Spleen (tissue), 11 donors: ENCODE data around the gene NME9. TPM values are rescaled to one million over a fixed set of nuclear protein-coding genes. Genes with fewer than 3 reads are reported as not detected.

Experiments used
- DNase-seq: peaks from one replicate; pipeline ENCODE4 v3.0.0-alpha.2; 2020
- H3K27ac ChIP-seq, 8 donors: fragments of 200-600 bp; sonication (generic) in 7 of 8; 1 replicate in 4 of 8; 2 replicates in 4 of 8; pipeline versions ENCODE4 v1.5.0 to v1.8.0; 2016 to 2021; ENCODE audit warnings: inconsistent platforms in 4 of 8, mild to moderate bottlenecking in 4 of 8, moderate library complexity in 1 of 8
- H3K27me3 ChIP-seq, 7 donors: fragments of 200-600 bp; sonication (generic) in 6 of 7; replicated peaks in 1 of 7; 1 replicate in 4 of 7; 2 replicates in 3 of 7; pipeline versions ENCODE4 v1.5.0 to v1.8.0; 2016 to 2021; ENCODE audit warnings: inconsistent platforms in 3 of 7, mild to moderate bottlenecking in 1 of 7
- H3K36me3 ChIP-seq, 6 donors: fragments of 200-600 bp; sonication (generic) in 5 of 6; 1 replicate in 4 of 6; 2 replicates in 2 of 6; pipeline versions ENCODE4 v1.5.0 to v1.8.0; 2016 to 2021; ENCODE audit warnings: inconsistent platforms in 2 of 6
- H3K4me1 ChIP-seq, 6 donors: fragments of 200-600 bp; sonication (generic) in 5 of 6; 1 replicate in 3 of 6; 2 replicates in 3 of 6; pipeline versions ENCODE4 v1.5.0 to v1.8.0; 2016 to 2021; ENCODE audit warnings: inconsistent platforms in 3 of 6
- H3K4me3 ChIP-seq, 8 donors: fragments of 200-600 bp; sonication (generic) in 7 of 8; 1 replicate in 4 of 8; 2 replicates in 4 of 8; pipeline versions ENCODE4 v1.5.0 to v1.8.0; 2016 to 2021; ENCODE audit warnings: inconsistent platforms in 4 of 8, mild to moderate bottlenecking in 4 of 8, moderate library complexity in 2 of 8
- H3K9me3 ChIP-seq, 8 donors: fragments of 200-600 bp; sonication (generic) in 7 of 8; 1 replicate in 4 of 8; 2 replicates in 4 of 8; pipeline versions ENCODE4 v1.5.0 to v1.8.0; 2016 to 2021; ENCODE audit warnings: inconsistent platforms in 4 of 8
- POLR2A ChIP-seq, 3 donors: fragments of 450-650 bp; IDR thresholded peaks; one replicate each; pipeline ENCODE4 v1.5.1; 2017; ENCODE audit warnings: antibody characterized with exemption in 3 of 3, mild to moderate bottlenecking in 1 of 3
- POLR2AphosphoS5 ChIP-seq, 3 donors: sonication (generic); formaldehyde crosslinking; IDR thresholded peaks; one replicate each; pipeline ENCODE4 v1.5.1; 2017; ENCODE audit warnings: antibody characterized with exemption in 3 of 3
- WGBS, 5 donors: extraction: QIAGEN DNeasy Blood & Tissue Kit in 3 of 5; methylation state at CpG; one replicate each; pipeline versions ENCODE4 v1.1.5 to v1.1.7; 2013 to 2018; 5-methylcytosine and 5-hydroxymethylcytosine counted together
- intact Hi-C: fragments of 100-400 bp; cut with DNase I; formaldehyde crosslinking; loops from one replicate; pipeline ENCODE4 v1.15.0; 2023; ENCODE audit warnings: low total_unique reads
- polyA plus RNA-seq, 3 donors: library from polyadenylated mRNA; stranded (reverse); fragments of 200-250 nt; gene quantifications; one replicate each; pipeline ENCODE4 v1.2.1, GENCODE V29; 2013
- total RNA-seq, 7 donors: library from RNA; depleted of rRNA in 3 of 7; stranded (reverse); fragments of >200 nt in 3 of 7; fragmentation: NEBNext Ultra II Directional in 4 of 7; extraction: Animal tissue kit (Norgen Biotek cat#: 25700) in 4 of 7; gene quantifications; one replicate each; pipeline versions ENCODE4 v1.1.0 to v1.2.1, GENCODE V29; 2016 to 2021
- TF ChIP-seq, protein P1 (sequence below), 11 experiments: fragments of 200-600 bp in 7 of 11; fragments of 450-650 bp in 4 of 11; sonication (generic) in 4 of 11; IDR thresholded peaks in 8 of 11; conservative IDR thresholded peaks in 3 of 11; 1 replicate in 7 of 11; 2 replicates in 4 of 11; pipeline versions ENCODE4 v1.4.0 to v1.8.0; 2016 to 2021; ENCODE audit warnings: antibody characterized with exemption in 11 of 11, inconsistent platforms in 4 of 11, mild to moderate bottlenecking in 1 of 11
- donor health status: healthy with polysubstance abuse.
- donor health status: DM: no; HTN: no; CAD: no; lungs with moderate emphysema.
- donor health status: DM: no; HTN: no; CAD: no.
- donor health status: Bipolar disorder and iron deficiency.
- donor health status: healthy.
- donor health status: DM: no; HTN: no; CAD: no.
- donor health status: DM: yes; HTN: yes; CAD: no.

NME9 gene
- total and polyA plus RNA-seq, 10 donors = 0.14 to 4.1 (median 0.44) TPM; not detected in 4

DNA sequence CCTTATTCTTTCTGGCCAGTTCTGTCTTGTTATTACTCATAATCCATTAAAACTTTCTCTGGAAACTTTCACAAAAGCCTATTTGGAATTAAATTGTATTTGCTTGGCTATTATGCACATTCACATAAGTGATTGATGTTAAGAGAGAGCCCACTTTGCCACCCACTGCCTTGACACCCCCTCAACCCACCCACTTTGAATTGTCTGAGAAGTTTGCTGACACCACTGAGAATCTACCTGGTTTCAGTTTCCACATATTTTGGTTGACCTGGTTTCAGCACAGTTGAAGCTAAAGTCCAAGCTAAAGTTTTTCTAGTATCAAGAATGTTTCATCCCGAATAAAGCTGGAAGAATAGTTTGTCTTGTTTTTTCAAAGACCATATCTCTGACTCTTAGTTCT lies 71.7 kb downstream of the NME9 start:
- Histone ChIP-seq H3K27ac (no peak overlapping the region), H3K4me1 (no peaks in the 10 kb centered on the region), H3K36me3 (peaks cover 0 to 61% (median 7%) of the 10 kb centered on the region in 6 donors), H3K9me3 (no peaks in the 10 kb centered on the region), H3K27me3 (no peaks in the 10 kb centered on the region), H3K4me3 (no peak overlapping the region)
- WGBS, 5 donors = 89 to 100% (median 98%) methylated on average over 1 of the region's 1 CpG
- no peak for TF ChIP-seq POLR2AphosphoS5 (IDR thresholded peaks at IDR 0.05)
- TF ChIP-seq, protein P1, sequence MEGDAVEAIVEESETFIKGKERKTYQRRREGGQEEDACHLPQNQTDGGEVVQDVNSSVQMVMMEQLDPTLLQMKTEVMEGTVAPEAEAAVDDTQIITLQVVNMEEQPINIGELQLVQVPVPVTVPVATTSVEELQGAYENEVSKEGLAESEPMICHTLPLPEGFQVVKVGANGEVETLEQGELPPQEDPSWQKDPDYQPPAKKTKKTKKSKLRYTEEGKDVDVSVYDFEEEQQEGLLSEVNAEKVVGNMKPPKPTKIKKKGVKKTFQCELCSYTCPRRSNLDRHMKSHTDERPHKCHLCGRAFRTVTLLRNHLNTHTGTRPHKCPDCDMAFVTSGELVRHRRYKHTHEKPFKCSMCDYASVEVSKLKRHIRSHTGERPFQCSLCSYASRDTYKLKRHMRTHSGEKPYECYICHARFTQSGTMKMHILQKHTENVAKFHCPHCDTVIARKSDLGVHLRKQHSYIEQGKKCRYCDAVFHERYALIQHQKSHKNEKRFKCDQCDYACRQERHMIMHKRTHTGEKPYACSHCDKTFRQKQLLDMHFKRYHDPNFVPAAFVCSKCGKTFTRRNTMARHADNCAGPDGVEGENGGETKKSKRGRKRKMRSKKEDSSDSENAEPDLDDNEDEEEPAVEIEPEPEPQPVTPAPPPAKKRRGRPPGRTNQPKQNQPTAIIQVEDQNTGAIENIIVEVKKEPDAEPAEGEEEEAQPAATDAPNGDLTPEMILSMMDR (IDR thresholded peaks at IDR 0.05 in 8 of 11, conservative IDR thresholded peaks at IDR 0.05 in 3 of 11) = no peak
- no peak for TF ChIP-seq POLR2A (IDR thresholded peaks at IDR 0.05)
- intact Hi-C loops = no loop called here
- no peak for DNase-seq

DNA sequence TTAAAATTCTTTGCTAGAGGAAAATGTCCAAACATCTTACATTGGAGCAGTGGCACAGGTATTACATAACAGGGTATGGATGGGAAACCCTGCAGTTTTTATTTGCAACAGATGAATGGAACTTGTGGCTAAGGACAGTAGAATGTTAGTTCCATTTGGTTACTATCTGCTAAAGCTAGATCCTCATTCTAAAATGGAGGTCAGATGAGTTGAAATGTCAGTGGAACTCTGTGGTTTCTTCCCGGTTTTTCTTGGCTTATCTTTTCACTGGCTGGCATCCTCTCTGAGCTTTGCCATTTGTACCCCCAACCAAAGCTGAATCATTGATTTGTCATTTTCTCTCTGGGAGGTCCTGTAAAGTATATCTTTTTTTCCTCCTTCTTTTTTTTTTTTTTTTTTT lies 73.6 kb downstream of the NME9 start:
- WGBS, 5 donors = 88 to 100% (median 89%) methylated on average over 1 of the region's 1 CpG
- Histone ChIP-seq H3K4me1 (no peaks in the 10 kb centered on the region), H3K27me3 (no peaks in the 10 kb centered on the region), H3K27ac (no peak overlapping the region), H3K9me3 (no peaks in the 10 kb centered on the region), H3K36me3 (peaks cover 0 to 65% (median 10%) of the 10 kb centered on the region in 6 donors), H3K4me3 (no peak overlapping the region)
- intact Hi-C loops = no loop called here
- DNase-seq = no peak
- TF ChIP-seq POLR2A (IDR thresholded peaks at IDR 0.05) (no peak), POLR2AphosphoS5 (IDR thresholded peaks at IDR 0.05) (no peak)
- TF ChIP-seq, protein P1 (IDR thresholded peaks at IDR 0.05 in 8 of 11, conservative IDR thresholded peaks at IDR 0.05 in 3 of 11) = no peak

DNA sequence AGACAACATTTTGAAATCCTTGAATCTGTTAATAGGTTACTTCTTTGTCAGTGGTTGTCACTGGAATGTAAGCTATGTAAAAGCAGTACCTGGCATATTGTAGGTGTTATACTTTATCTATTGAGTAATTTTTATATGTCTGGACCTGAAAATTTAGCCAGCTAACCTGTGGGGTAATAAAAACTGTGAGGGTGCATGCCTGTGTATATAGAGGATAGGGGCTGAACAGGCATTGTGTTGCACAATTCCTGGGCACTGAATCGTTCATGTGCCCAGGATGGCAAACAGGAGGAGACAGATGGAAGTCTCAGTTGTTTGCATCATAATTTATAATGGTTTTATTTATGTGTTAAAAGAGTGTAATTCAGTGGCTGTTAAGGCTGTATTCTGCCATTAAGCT lies 75.4 kb downstream of the NME9 start:
- H3K4me3 ChIP-seq = no peak overlapping the region
- no peak for DNase-seq
- peaks cover 0 to 63% (median 8%) of the 10 kb centered on the region in 6 donors for H3K36me3 ChIP-seq
- intact Hi-C loops = no loop called here
- no peak overlapping the region for H3K27ac ChIP-seq
- no peaks in the 10 kb centered on the region for H3K9me3 ChIP-seq
- 41 to 86% (median 74%) methylated on average over 1 of the region's 1 CpG for WGBS, 5 donors
- no peaks in the 10 kb centered on the region for H3K27me3 ChIP-seq
- H3K4me1 ChIP-seq = no peaks in the 10 kb centered on the region
- no peak for TF ChIP-seq POLR2AphosphoS5 (IDR thresholded peaks at IDR 0.05)
- TF ChIP-seq, protein P1 (IDR thresholded peaks at IDR 0.05 in 8 of 11, conservative IDR thresholded peaks at IDR 0.05 in 3 of 11) = no peak
- TF ChIP-seq POLR2A (IDR thresholded peaks at IDR 0.05) = no peak

DNA sequence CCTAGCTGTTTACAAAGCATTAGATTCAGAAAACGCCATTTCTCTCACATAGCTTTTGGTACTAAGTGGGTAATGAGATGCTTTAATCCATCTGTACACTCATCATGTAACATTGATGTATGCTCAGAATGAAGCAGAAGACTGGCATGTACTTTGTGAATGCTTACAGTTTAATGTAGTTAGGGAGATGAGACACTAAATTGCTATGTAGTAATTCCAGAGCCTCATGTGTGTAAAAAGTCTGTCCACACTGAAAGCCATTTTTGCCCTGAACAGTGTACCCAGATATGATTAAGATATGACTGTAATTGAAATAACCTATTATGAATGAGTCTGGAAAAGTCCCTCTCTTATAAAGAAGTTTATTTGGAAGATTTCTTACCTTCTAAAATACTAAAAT lies 76.0 kb downstream of the NME9 start:
- no peak overlapping the region for H3K27ac ChIP-seq
- H3K36me3 ChIP-seq = peaks cover 0 to 63% (median 4%) of the 10 kb centered on the region in 6 donors
- TF ChIP-seq POLR2AphosphoS5 (IDR thresholded peaks at IDR 0.05) = no peak
- TF ChIP-seq POLR2A (IDR thresholded peaks at IDR 0.05) = no peak
- TF ChIP-seq, protein P1 (IDR thresholded peaks at IDR 0.05 in 8 of 11, conservative IDR thresholded peaks at IDR 0.05 in 3 of 11) = no peak
- H3K4me1 ChIP-seq = no peaks in the 10 kb centered on the region
- H3K27me3 ChIP-seq = no peaks in the 10 kb centered on the region
- intact Hi-C loops = no loop called here
- H3K4me3 ChIP-seq = no peak overlapping the region
- no peak for DNase-seq
- no peaks in the 10 kb centered on the region for H3K9me3 ChIP-seq
- 89 to 100% (median 98%) methylated on average over 1 of the region's 1 CpG for WGBS, 5 donors

Other genes starting within 250 kb of the NME9 start
- gene DZIP1L, start 214.2 kb downstream of the NME9 start, total RNA-seq = 10 to 100 TPM in 6 of 7 donors, 1 to 10 TPM in 1; 9.3 to 38.6 (median 15.0) TPM
- gene DZIP1L, start 214.2 kb downstream of the NME9 start, polyA plus RNA-seq = 1 to 10 TPM in 2 of 3 donors, under 1 TPM in 1; 0.85 to 2.8 (median 2.5) TPM
- not detected for gene A4GNT, start 197.5 kb downstream of the NME9 start, total RNA-seq
- not detected for gene A4GNT, start 197.5 kb downstream of the NME9 start, polyA plus RNA-seq
- 10 to 100 TPM; 16.8 to 19.2 (median 17.4) TPM for gene DBR1, start 154.9 kb downstream of the NME9 start, total RNA-seq
- gene DBR1, start 154.9 kb downstream of the NME9 start, polyA plus RNA-seq = 10 to 100 TPM in 1 of 3 donors, 1 to 10 TPM in 2; 8.1 to 10.2 (median 8.3) TPM
- 10 to 100 TPM; 56.7 to 95.0 (median 73.0) TPM for gene ARMC8, start 142.6 kb downstream of the NME9 start, total RNA-seq
- 10 to 100 TPM; 13.7 to 21.0 (median 17.4) TPM for gene ARMC8, start 142.6 kb downstream of the NME9 start, polyA plus RNA-seq
- 10 to 100 TPM; 15.4 to 36.7 (median 24.2) TPM for gene MRAS, start 18.7 kb upstream of the NME9 start, total RNA-seq
- gene MRAS, start 18.7 kb upstream of the NME9 start, polyA plus RNA-seq = 10 to 100 TPM in 1 of 3 donors, 1 to 10 TPM in 2; 4.1 to 18.6 (median 5.1) TPM
- gene ESYT3, start 104.8 kb upstream of the NME9 start, total RNA-seq = not detected
- gene ESYT3, start 104.8 kb upstream of the NME9 start, polyA plus RNA-seq = under 1 TPM in 1 of 3 donors, not detected in 2; 0.02 TPM